HepG2 (cell line): Measurements from ENCODE around the gene VGLL4. TPM values are rescaled to one million over a fixed set of nuclear protein-coding genes. Genes with fewer than 3 reads are reported as not detected.

Source experiments
- ATAC-seq: fragments of 200-7000 bp; cut with Tn5 transposase; 3 replicates; pipeline ENCODE4 v1.9.1; 2020; ENCODE audit warnings: mild to moderate bottlenecking, moderate library complexity
- BruUV-seq: library from RNA; stranded (reverse); fragments of 400-500 nt; replicated peaks from 2 replicates; lab custom pipeline; 2021; lab: Mats Ljungman, UMichigan
- CTCF ChIA-PET: fragments of 300-600 bp; formaldehyde crosslinking; extraction: SDS; loops from one replicate; lab custom pipeline; 2021; ENCODE audit warnings: low total read pairs, inconsistent platforms, low intra/inter-chr PET ratio; lab: Yijun Ruan, JAX
- POLR2A ChIA-PET: fragments of 350-600 bp; sonication (Branson Sonifier 250); formaldehyde crosslinking; loops from one replicate; lab custom pipeline; 2020; ENCODE audit warnings: antibody characterized with exemption, inconsistent platforms; lab: Yijun Ruan, JAX
- DNase-seq: peaks from one replicate; pipeline ENCODE4 v3.0.0-alpha.2; 2015; ENCODE audit warnings: low spot score
- FAIRE-seq: peaks from 3 replicates; lab custom pipeline; 2011; peaks lifted over from hg19 to GRCh38; lab: Jason Lieb, UNC
- H2AFZ ChIP-seq: one replicate; pipeline ENCODE4 v1.6.1; 2011; ENCODE audit warnings: low read length, inconsistent platforms
- H3K27ac ChIP-seq: fragments of 300-600 bp; 3 replicates; pipeline ENCODE4 v1.8.0; 2011; ENCODE audit warnings: mixed run types, mild to moderate bottlenecking, mixed read lengths, low read length, inconsistent platforms; ENCODE audit not compliant: insufficient read depth; ENCODE audit errors: extremely low read length
- H3K27me3 ChIP-seq, 2 experiments: fragments of 200-600 bp in 1 of 2; 2 replicates in 1 of 2; 3 replicates in 1 of 2; pipeline versions ENCODE4 v1.6.0 to v1.8.0; 2011; ENCODE audit warnings: low read length in 2 of 2, mild to moderate bottlenecking in 2 of 2, moderate library complexity in 2 of 2, inconsistent platforms in 1 of 2; ENCODE audit not compliant: insufficient read depth in 2 of 2, control insufficient read depth in 1 of 2
- H3K36me3 ChIP-seq, 2 experiments: fragments of 200-600 bp in 1 of 2; replicated peaks in 1 of 2; 2 replicates in 1 of 2; 3 replicates in 1 of 2; pipeline versions ENCODE4 v1.5.1 to v1.8.0; 2011; ENCODE audit warnings: low read length in 2 of 2, inconsistent platforms in 1 of 2; ENCODE audit not compliant: insufficient read depth in 2 of 2, control insufficient read depth in 1 of 2
- H3K4me1 ChIP-seq: 2 replicates; pipeline ENCODE4 v1.5.1; 2012; ENCODE audit warnings: low read length, inconsistent platforms; ENCODE audit not compliant: insufficient read depth
- H3K4me2 ChIP-seq: 2 replicates; pipeline ENCODE4 v1.6.0; 2011; ENCODE audit warnings: low read depth, low read length, inconsistent platforms
- H3K4me3 ChIP-seq, 3 experiments: fragments of 200-600 bp in 1 of 3; sonication (generic), shearing (Covaris generic) in 1 of 3; replicated peaks in 1 of 3; 2 replicates each; pipeline ENCODE4 v1.5.1; 2011 to 2016; ENCODE audit warnings: low read length in 3 of 3, inconsistent platforms in 2 of 3, low read depth in 2 of 3, mild to moderate bottlenecking in 2 of 3, control low read depth in 1 of 3, mixed read lengths in 1 of 3; ENCODE audit not compliant: insufficient read depth in 1 of 3
- H3K79me2 ChIP-seq: one replicate; pipeline ENCODE4 v1.6.1; 2011; ENCODE audit warnings: low read length, inconsistent platforms; ENCODE audit not compliant: insufficient read depth
- H3K9ac ChIP-seq: 2 replicates; pipeline ENCODE4 v1.6.0; 2011; ENCODE audit warnings: mild to moderate bottlenecking, low read depth, low read length, inconsistent platforms; ENCODE audit not compliant: insufficient read depth
- H3K9me3 ChIP-seq: 2 replicates; pipeline ENCODE4 v1.5.1; 2012; ENCODE audit warnings: mild to moderate bottlenecking, low read length
- H4K20me1 ChIP-seq: 2 replicates; pipeline ENCODE4 v1.6.0; 2011; ENCODE audit warnings: inconsistent platforms, mild to moderate bottlenecking, low read length, moderate library complexity; ENCODE audit not compliant: insufficient read depth
- EED ChIP-seq: sonication (generic); formaldehyde crosslinking; IDR thresholded peaks from 2 replicates; pipeline ENCODE4 v1.5.0; 2020; ENCODE audit warnings: mild to moderate bottlenecking, missing genetic modification reagents
- FOSL1 ChIP-seq: sonication (generic); formaldehyde crosslinking; IDR thresholded peaks from 2 replicates; pipeline ENCODE4 v1.9.0; 2021; ENCODE audit warnings: missing genetic modification reagents, borderline replicate concordance
- KDM2A ChIP-seq: sonication (generic); formaldehyde crosslinking; IDR thresholded peaks from 2 replicates; pipeline ENCODE4 v1.4.0; 2020; ENCODE audit warnings: low read depth, missing genetic modification reagents, borderline replicate concordance
- NRL ChIP-seq: sonication (generic); formaldehyde crosslinking; IDR thresholded peaks from 2 replicates; pipeline ENCODE4 v1.5.0; 2020; ENCODE audit warnings: missing genetic modification reagents, mild to moderate bottlenecking, moderate library complexity, borderline replicate concordance
- ONECUT2 ChIP-seq: sonication (generic); formaldehyde crosslinking; IDR thresholded peaks from 2 replicates; pipeline ENCODE4 v1.4.0; 2020; ENCODE audit warnings: missing genetic modification reagents
- RNF219 ChIP-seq: sonication (generic); formaldehyde crosslinking; IDR thresholded peaks from 2 replicates; pipeline ENCODE4 v1.5.0; 2020; ENCODE audit warnings: mild to moderate bottlenecking, missing genetic modification reagents
- ZBTB25 ChIP-seq: IDR thresholded peaks from 2 replicates; pipeline ENCODE4 v1.6.1; 2018; ENCODE audit warnings: missing genetic modification reagents
- ZBTB7A ChIP-seq: sonication (generic); formaldehyde crosslinking; IDR thresholded peaks from 2 replicates; pipeline ENCODE4 v1.8.0; 2022; ENCODE audit warnings: mild to moderate bottlenecking, missing genetic modification reagents
- ZNF33B ChIP-seq: sonication (generic); formaldehyde crosslinking; IDR thresholded peaks from 2 replicates; pipeline ENCODE4 v1.5.1; 2020; ENCODE audit warnings: mild to moderate bottlenecking, missing genetic modification reagents
- WGBS: methylation state at CpG from one replicate; pipeline ENCODE4 v1.1.6; 2017; ENCODE audit warnings: low lambda C conversion rate; 5-methylcytosine and 5-hydroxymethylcytosine counted together
- in situ Hi-C: cut with HindIII; loops from 2 replicates; pipeline ENCODE4 v1.10.0; 2017; ENCODE audit warnings: low pct_unique_long_range_greater_than_20kb; ENCODE audit not compliant: extremely low pct_ligation_motif_present
- intact Hi-C: fragments of 100-400 bp; cut with micrococcal nuclease; formaldehyde crosslinking; loops from one replicate; pipeline ENCODE4 v1.10.0; 2022; ENCODE audit not compliant: unreplicated experiment
- polyA plus RNA-seq, 8 experiments: library from polyadenylated mRNA; depleted of rRNA in 3 of 8; stranded (reverse) in 7 of 8; unstranded in 1 of 8; fragments of >200 nt; fragmentation: Illumina TruSeq in 4 of 8; extraction: Trizol in 4 of 8; gene quantifications; 2 replicates each; pipeline versions ENCODE4 v1.2.1 to v1.2.3, GENCODE V29; 2011 to 2016; ENCODE audit warnings: low read depth in 4 of 8, missing spikeins in 1 of 8, mixed read lengths in 1 of 8; ENCODE audit not compliant: insufficient read depth in 1 of 8
- total RNA-seq, 5 experiments: library from RNA; depleted of rRNA; stranded (reverse); fragments of >200 nt; fragmentation: Illumina TruSeq; extraction: Trizol; gene quantifications; 2 replicates each; pipeline ENCODE4 v1.2.3, GENCODE V29; 2016; ENCODE audit warnings: low read depth in 1 of 5
- TF ChIP-seq, protein P1 (sequence below): sonication (generic); formaldehyde crosslinking; conservative IDR thresholded peaks from 2 replicates; pipeline ENCODE4 v1.4.0; 2020; ENCODE audit warnings: missing genetic modification reagents
- TF ChIP-seq, protein P2 (sequence below): sonication (generic); formaldehyde crosslinking; IDR thresholded peaks from 2 replicates; pipeline ENCODE4 v1.5.0; 2020; ENCODE audit warnings: missing genetic modification reagents
- TF ChIP-seq, protein P3 (sequence below): sonication (generic); formaldehyde crosslinking; IDR thresholded peaks from 2 replicates; pipeline ENCODE4 v1.4.0; 2020; ENCODE audit warnings: missing genetic modification reagents

VGLL4 gene
- total and polyA plus RNA-seq, 2 of the 13 experiments (the other 11 are each of a cell fraction or from before 2014, with no cell fraction given), result 23.2 to 39.0 TPM

DNA sequence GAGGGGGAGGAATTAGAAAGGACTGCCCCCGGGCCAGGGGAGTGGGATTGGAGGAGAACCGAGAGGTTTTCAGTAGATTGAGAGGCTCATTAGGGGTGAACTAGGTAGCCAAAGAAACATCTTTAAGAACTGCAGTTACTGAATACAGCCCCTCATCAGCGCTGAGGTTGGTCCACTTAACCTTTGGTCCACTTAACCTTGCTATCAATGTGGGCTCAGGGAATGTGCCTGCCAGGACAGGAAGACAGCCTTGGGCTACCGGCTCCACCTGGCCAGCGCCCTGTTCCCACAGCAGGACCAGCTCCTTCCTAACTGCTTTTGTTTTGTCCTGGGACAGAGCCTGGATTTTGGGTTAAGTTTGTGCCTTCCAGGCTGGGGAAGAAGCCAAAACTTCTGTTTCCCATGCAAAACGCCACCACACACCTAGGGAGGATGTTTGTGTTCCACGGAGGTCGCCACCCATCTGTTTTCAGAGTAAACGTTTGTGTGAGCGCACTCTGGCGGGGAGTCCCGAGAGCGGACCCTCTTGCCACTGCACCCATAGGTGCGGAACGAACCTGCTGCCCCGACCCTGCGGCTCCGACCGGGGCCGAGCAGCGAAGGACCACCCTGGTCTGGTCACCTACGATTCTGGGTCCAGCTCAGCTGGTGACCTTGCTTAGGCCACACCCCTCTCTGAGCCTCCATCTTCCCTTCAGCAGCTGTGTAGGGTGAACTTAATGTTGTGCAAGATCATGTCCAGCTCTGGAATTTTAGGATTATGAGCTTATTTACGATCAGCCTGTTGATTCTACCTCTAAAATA is 107.4 kb downstream of the VGLL4 start (continued):
- TF ChIP-seq, protein P1, sequence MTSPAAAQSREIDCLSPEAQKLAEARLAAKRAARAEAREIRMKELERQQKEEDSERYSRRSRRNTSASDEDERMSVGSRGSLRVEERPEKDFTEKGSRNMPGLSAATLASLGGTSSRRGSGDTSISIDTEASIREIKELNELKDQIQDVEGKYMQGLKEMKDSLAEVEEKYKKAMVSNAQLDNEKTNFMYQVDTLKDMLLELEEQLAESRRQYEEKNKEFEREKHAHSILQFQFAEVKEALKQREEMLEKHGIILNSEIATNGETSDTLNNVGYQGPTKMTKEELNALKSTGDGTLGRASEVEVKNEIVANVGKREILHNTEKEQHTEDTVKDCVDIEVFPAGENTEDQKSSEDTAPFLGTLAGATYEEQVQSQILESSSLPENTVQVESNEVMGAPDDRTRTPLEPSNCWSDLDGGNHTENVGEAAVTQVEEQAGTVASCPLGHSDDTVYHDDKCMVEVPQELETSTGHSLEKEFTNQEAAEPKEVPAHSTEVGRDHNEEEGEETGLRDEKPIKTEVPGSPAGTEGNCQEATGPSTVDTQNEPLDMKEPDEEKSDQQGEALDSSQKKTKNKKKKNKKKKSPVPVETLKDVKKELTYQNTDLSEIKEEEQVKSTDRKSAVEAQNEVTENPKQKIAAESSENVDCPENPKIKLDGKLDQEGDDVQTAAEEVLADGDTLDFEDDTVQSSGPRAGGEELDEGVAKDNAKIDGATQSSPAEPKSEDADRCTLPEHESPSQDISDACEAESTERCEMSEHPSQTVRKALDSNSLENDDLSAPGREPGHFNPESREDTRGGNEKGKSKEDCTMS, result no peak
- TF ChIP-seq NRL (CRISPR knock-in tag), result 0 out of 2 replicates have a peak, but pooled peaks have one; percentile 14

- ChIA-PET CTCF (interaction anchor here (1.6 kb wide), 1 partner anchor 156 kb away, joined by 6 read pairs; no protein-coding TSS in a partner anchor), POLR2A (interaction anchor here (1.3 kb wide), 1 partner anchor 27 kb away, joined by 4 read pairs; no protein-coding TSS in a partner anchor)
- in situ Hi-C loops, result loop anchor here (5.0 kb wide), 1 partner anchor 153 kb away; no protein-coding TSS in a partner anchor
- H3K27ac ChIP-seq, result no peak overlapping the region
- no peak overlapping the region for H3K9ac ChIP-seq
- no peaks in the 10 kb centered on the region for H3K36me3 ChIP-seq
- H2AFZ ChIP-seq, result no peak overlapping the region
- intact Hi-C loops, result no loop called here
- BruUV-seq, result no TSS peak
- no peaks in the 10 kb centered on the region for H3K27me3 ChIP-seq
- H3K4me1 ChIP-seq, result peaks cover 16% of the 10 kb centered on the region
- H4K20me1 ChIP-seq, result no peaks in the 10 kb centered on the region
- no peaks in the 10 kb centered on the region for H3K79me2 ChIP-seq
- H3K9me3 ChIP-seq, result no peaks in the 10 kb centered on the region
- no peak for FAIRE-seq
- no peak overlapping the region for H3K4me3 ChIP-seq
- no peak overlapping the region for H3K4me2 ChIP-seq
- WGBS, result 82% methylated on average over 5 of the region's 13 CpGs
- ATAC-seq, result no peak
- DNase-seq, result no peak
- TF ChIP-seq, protein P2, sequence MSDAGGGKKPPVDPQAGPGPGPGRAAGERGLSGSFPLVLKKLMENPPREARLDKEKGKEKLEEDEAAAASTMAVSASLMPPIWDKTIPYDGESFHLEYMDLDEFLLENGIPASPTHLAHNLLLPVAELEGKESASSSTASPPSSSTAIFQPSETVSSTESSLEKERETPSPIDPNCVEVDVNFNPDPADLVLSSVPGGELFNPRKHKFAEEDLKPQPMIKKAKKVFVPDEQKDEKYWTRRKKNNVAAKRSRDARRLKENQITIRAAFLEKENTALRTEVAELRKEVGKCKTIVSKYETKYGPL (CRISPR knock-in tag), result no peak
- TF ChIP-seq, protein P3, sequence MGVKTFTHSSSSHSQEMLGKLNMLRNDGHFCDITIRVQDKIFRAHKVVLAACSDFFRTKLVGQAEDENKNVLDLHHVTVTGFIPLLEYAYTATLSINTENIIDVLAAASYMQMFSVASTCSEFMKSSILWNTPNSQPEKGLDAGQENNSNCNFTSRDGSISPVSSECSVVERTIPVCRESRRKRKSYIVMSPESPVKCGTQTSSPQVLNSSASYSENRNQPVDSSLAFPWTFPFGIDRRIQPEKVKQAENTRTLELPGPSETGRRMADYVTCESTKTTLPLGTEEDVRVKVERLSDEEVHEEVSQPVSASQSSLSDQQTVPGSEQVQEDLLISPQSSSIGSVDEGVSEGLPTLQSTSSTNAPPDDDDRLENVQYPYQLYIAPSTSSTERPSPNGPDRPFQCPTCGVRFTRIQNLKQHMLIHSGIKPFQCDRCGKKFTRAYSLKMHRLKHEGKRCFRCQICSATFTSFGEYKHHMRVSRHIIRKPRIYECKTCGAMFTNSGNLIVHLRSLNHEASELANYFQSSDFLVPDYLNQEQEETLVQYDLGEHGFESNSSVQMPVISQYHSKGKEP (CRISPR knock-in tag), result no peak
- TF ChIP-seq EED (CRISPR knock-in tag), result no peak
- no peak for TF ChIP-seq ONECUT2 (CRISPR knock-in tag)
- TF ChIP-seq ZBTB7A (CRISPR knock-in tag), result no peak
- no peak for TF ChIP-seq FOSL1 (CRISPR knock-in tag)
- no peak for TF ChIP-seq ZNF33B (CRISPR knock-in tag)
- TF ChIP-seq KDM2A, result no peak
- no peak for TF ChIP-seq RNF219
- no peak for TF ChIP-seq ZBTB25
Measured at GRCh38 chr3:11535243-11535960, 108.3 kb downstream of the VGLL4 start.
